HCT116 (cell line): Measurements from ENCODE around the gene PHF21B. TPM values are rescaled to one million over a fixed set of nuclear protein-coding genes. Genes with fewer than 3 reads are reported as not detected.

Source experiments
- ATAC-seq: fragments of 200-7000 bp; cut with Tn5 transposase; 2 replicates; pipeline ENCODE4 v1.9.1; 2020; ENCODE audit warnings: mild to moderate bottlenecking, moderate library complexity
- BruUV-seq: library from RNA; stranded (reverse); fragments of 400-500 nt; replicated peaks from 2 replicates; lab custom pipeline; 2021; lab: Mats Ljungman, UMichigan
- CTCF ChIA-PET: fragments of 300-600 bp; sonication (Branson Sonifier 250); formaldehyde crosslinking; loops from one replicate; lab custom pipeline; 2021; ENCODE audit warnings: antibody characterized with exemption; lab: Charles Lee
- POLR2A ChIA-PET: fragments of 300-600, 350-600 bp; sonication (Branson Sonifier 250); formaldehyde crosslinking; loops from one replicate; lab custom pipeline; 2021; ENCODE audit warnings: antibody characterized with exemption; lab: Charles Lee
- RAD21 ChIA-PET, 2 experiments: fragments of 300-600 bp; sonication (Branson Sonifier 250); formaldehyde crosslinking; loops; one replicate each; lab custom pipeline; 2023; ENCODE audit warnings: low total read pairs in 2 of 2; ENCODE audit not compliant: uncharacterized antibody in 2 of 2, unreplicated experiment in 2 of 2, low non-redundant PET in 1 of 2; lab: Charles Lee
- DNase-seq: peaks from one replicate; pipeline ENCODE4 v3.0.0-alpha.2; 2010; ENCODE audit warnings: low read depth, low spot score
- H2AFZ ChIP-seq: fragments of 200-600 bp; shearing (Covaris generic), sonication (generic); 2 replicates; pipeline ENCODE4 v1.6.1; 2017; ENCODE audit warnings: low read depth, mixed run types, mixed read lengths, antibody characterized with exemption, low read length; ENCODE audit not compliant: poor library complexity, severe bottlenecking
- H3K27ac ChIP-seq: 2 replicates; pipeline ENCODE4 v1.5.1; 2012; ENCODE audit warnings: low read depth, low read length
- H3K27me3 ChIP-seq: fragments of 200-600 bp; sonication (generic); 2 replicates; pipeline ENCODE4 v1.6.1; 2016; ENCODE audit warnings: mixed run types, low read length, mixed read lengths; ENCODE audit not compliant: insufficient read depth
- H3K36me3 ChIP-seq, 2 experiments: fragments of 200-500 bp in 1 of 2; fragments of 200-600 bp in 1 of 2; sonication (Bioruptor generic) in 1 of 2; sonication (generic) in 1 of 2; 2 replicates each; pipeline versions ENCODE4 v1.5.1 to v1.6.1; 2014 to 2016; ENCODE audit warnings: low read length in 2 of 2, inconsistent platforms in 1 of 2, mixed read lengths in 1 of 2, mixed run types in 1 of 2; ENCODE audit not compliant: insufficient read depth in 2 of 2, control insufficient read depth in 1 of 2
- H3K4me1 ChIP-seq, 2 experiments: fragments of 200-600 bp in 1 of 2; sonication (generic) in 1 of 2; 2 replicates each; pipeline versions ENCODE4 v1.5.1 to v1.6.1; 2012 to 2017; ENCODE audit warnings: low read length in 2 of 2, inconsistent platforms in 1 of 2, mild to moderate bottlenecking in 1 of 2, mixed read lengths in 1 of 2, mixed run types in 1 of 2, moderate library complexity in 1 of 2; ENCODE audit not compliant: insufficient read depth in 2 of 2, control insufficient read depth in 1 of 2
- H3K4me2 ChIP-seq: fragments of 200-600 bp; sonication (generic); 2 replicates; pipeline ENCODE4 v1.6.1; 2017; ENCODE audit warnings: mixed run types, low read length, mixed read lengths
- H3K4me3 ChIP-seq, 2 experiments: fragments of 200-600 bp in 1 of 2; sonication (generic) in 1 of 2; replicated peaks in 1 of 2; 2 replicates each; pipeline ENCODE4 v1.5.1; 2011 to 2016; ENCODE audit warnings: low read length in 2 of 2, control low read depth in 1 of 2, low read depth in 1 of 2, mild to moderate bottlenecking in 1 of 2, mixed read lengths in 1 of 2, mixed run types in 1 of 2
- H3K79me2 ChIP-seq: fragments of 200-600 bp; sonication (generic); 2 replicates; pipeline ENCODE4 v1.6.1; 2017; ENCODE audit warnings: mild to moderate bottlenecking, mixed run types, low read length, moderate library complexity, mixed read lengths; ENCODE audit not compliant: insufficient read depth
- H3K9ac ChIP-seq: fragments of 200-600 bp; sonication (generic); 2 replicates; pipeline ENCODE4 v1.6.1; 2016; ENCODE audit warnings: low read length, mixed read lengths
- H3K9me2 ChIP-seq: fragments of 200-600 bp; sonication (generic), shearing (Covaris generic); 2 replicates; pipeline ENCODE4 v1.6.1; 2017; ENCODE audit warnings: mixed run types, mild to moderate bottlenecking, moderate library complexity; ENCODE audit not compliant: insufficient read depth
- H3K9me3 ChIP-seq, 2 experiments: fragments of 200-500 bp in 1 of 2; fragments of 200-600 bp in 1 of 2; sonication (Bioruptor generic) in 1 of 2; sonication (generic) in 1 of 2; 2 replicates each; pipeline ENCODE4 v1.6.1; 2014 to 2017; ENCODE audit warnings: low read length in 2 of 2, mixed read lengths in 2 of 2, inconsistent platforms in 1 of 2, low read depth in 1 of 2, mild to moderate bottlenecking in 1 of 2, mixed run types in 1 of 2, moderate library complexity in 1 of 2; ENCODE audit not compliant: control insufficient read depth in 1 of 2, insufficient read depth in 1 of 2
- H4K20me1 ChIP-seq: fragments of 200-600 bp; sonication (generic), shearing (Covaris generic); 2 replicates; pipeline ENCODE4 v1.6.1; 2017; ENCODE audit warnings: mixed run types, mild to moderate bottlenecking, moderate library complexity; ENCODE audit not compliant: insufficient read depth
- ATF3 ChIP-seq: IDR thresholded peaks from 2 replicates; pipeline ENCODE4 v1.6.1; 2012
- CEBPB ChIP-seq: IDR thresholded peaks from 2 replicates; pipeline ENCODE4 v1.6.1; 2012; ENCODE audit warnings: low read depth
- FOSL1 ChIP-seq: IDR thresholded peaks from 2 replicates; pipeline ENCODE4 v1.6.1; 2012; ENCODE audit warnings: low read depth
- MAX ChIP-seq: IDR thresholded peaks from 2 replicates; pipeline ENCODE4 v1.6.1; 2012
- POLR2A ChIP-seq: IDR thresholded peaks from 2 replicates; pipeline ENCODE4 v1.7.0; 2011; ENCODE audit warnings: borderline replicate concordance; ENCODE audit not compliant: insufficient read depth, insufficient read length; ENCODE audit errors: extremely low read depth
- REST ChIP-seq: IDR thresholded peaks from 2 replicates; pipeline ENCODE4 v1.6.1; 2012; ENCODE audit warnings: low read depth
- SIN3A ChIP-seq: IDR thresholded peaks from 2 replicates; pipeline ENCODE4 v1.6.1; 2012; ENCODE audit warnings: low read depth
- SP1 ChIP-seq: IDR thresholded peaks from 2 replicates; pipeline ENCODE4 v1.6.1; 2012; ENCODE audit warnings: low read depth
- SRF ChIP-seq: IDR thresholded peaks from 2 replicates; pipeline ENCODE4 v1.6.1; 2012; ENCODE audit warnings: low read depth
- TCF7L2 ChIP-seq: IDR thresholded peaks from 2 replicates; pipeline ENCODE4 v1.7.0; 2011; ENCODE audit warnings: borderline replicate concordance, inconsistent platforms; ENCODE audit not compliant: insufficient read depth, insufficient read length; ENCODE audit errors: extremely low read depth
- intact Hi-C: fragments of 100-400 bp; cut with micrococcal nuclease; formaldehyde crosslinking; loops from 2 replicates; pipeline ENCODE4 v1.10.0; 2022
- total RNA-seq: library from RNA; stranded (reverse); gene quantifications from one replicate; pipeline ENCODE4 v1.2.1, GENCODE V29; 2021; ENCODE audit not compliant: unreplicated experiment

Gene PHF21B
- total RNA-seq, 1 experiment from 2014 or later: not detected

- H3K9me3 ChIP-seq: no peaks in the 10 kb centered on the region
- H3K4me1 ChIP-seq: no peaks in the 10 kb centered on the region
- H2AFZ ChIP-seq: no peak overlapping the region
- ATAC-seq (no peak), DNase-seq (no peak)
- no peaks in the 10 kb centered on the region for H4K20me1 ChIP-seq
- no peak overlapping the region for H3K4me3 ChIP-seq
- POLR2A ChIA-PET: no interaction called here
- BruUV-seq: no TSS peak
- H3K27ac ChIP-seq: no peak overlapping the region
- no peaks in the 10 kb centered on the region for H3K79me2 ChIP-seq
- no peaks in the 10 kb centered on the region for H3K36me3 ChIP-seq
- RAD21 ChIA-PET: no interaction called here
- CTCF ChIA-PET: no interaction called here
- H3K9me2 ChIP-seq: no peaks in the 10 kb centered on the region
- H3K4me2 ChIP-seq: no peak overlapping the region
- no peak overlapping the region for H3K9ac ChIP-seq
- intact Hi-C loops: no loop called here
- no peaks in the 10 kb centered on the region for H3K27me3 ChIP-seq
- TF ChIP-seq CEBPB: no peak
- TF ChIP-seq ATF3: no peak
- no peak for TF ChIP-seq TCF7L2
- no peak for TF ChIP-seq MAX
- TF ChIP-seq SIN3A: no peak
- no peak for TF ChIP-seq REST
- TF ChIP-seq FOSL1: no peak
- no peak for TF ChIP-seq SP1
- no peak for TF ChIP-seq SRF
- TF ChIP-seq POLR2A: no peak
- TF ChIP-seq, all 23 proteins: peak for 0
Measured at GRCh38 chr22:44890416-44891292, 119.2 kb downstream of the PHF21B start.
